Neutrophil (primary cell): ENCODE results near the gene C5orf52.

Experiments
- H3K27ac ChIP-seq: fragments of 200-600 bp; sonication (generic); 2 replicates; pipeline ENCODE4 v1.5.1; 2016; ENCODE audit warnings: mild to moderate bottlenecking, moderate library complexity
- H3K27me3 ChIP-seq: fragments of 200-600 bp; sonication (generic); 2 replicates; pipeline ENCODE4 v1.6.0; 2016; ENCODE audit warnings: mild to moderate bottlenecking
- H3K36me3 ChIP-seq: fragments of 200-600 bp; sonication (generic); 2 replicates; pipeline ENCODE4 v1.5.1; 2017
- H3K4me1 ChIP-seq, 2 experiments: fragments of 200-600 bp in 1 of 2; sonication (generic) in 1 of 2; 1 replicate in 1 of 2; 2 replicates in 1 of 2; pipeline versions ENCODE4 v1.5.1 to v1.6.1; 2013 to 2016; ENCODE audit warnings: low read depth in 1 of 2, low read length in 1 of 2, mild to moderate bottlenecking in 1 of 2, moderate library complexity in 1 of 2; ENCODE audit not compliant: control insufficient read depth in 1 of 2, insufficient read depth in 1 of 2
- H3K4me3 ChIP-seq, 2 experiments: fragments of 200-600 bp in 1 of 2; sonication (generic) in 1 of 2; 1 replicate in 1 of 2; 2 replicates in 1 of 2; pipeline ENCODE4 v1.5.1; 2013 to 2016; ENCODE audit warnings: low read depth in 1 of 2, low read length in 1 of 2, mild to moderate bottlenecking in 1 of 2, moderate library complexity in 1 of 2
- H3K9me3 ChIP-seq: fragments of 200-600 bp; sonication (generic); 2 replicates; pipeline ENCODE4 v1.5.1; 2016
- CTCF ChIP-seq: fragments of 200-600 bp; sonication (generic); IDR thresholded peaks from 2 replicates; pipeline ENCODE4 v1.5.1; 2016; ENCODE audit warnings: antibody characterized with exemption

Gene C5orf52

GRCh38 chr5:157648275-157648990 is 22.9 kb upstream of the C5orf52 start:
- H3K36me3 ChIP-seq, result no peaks in the 10 kb centered on the region
- no peak overlapping the region for H3K4me3 ChIP-seq

GRCh38 chr5:157649101-157649500 is 22.2 kb upstream of the C5orf52 start:
- Histone ChIP-seq H3K4me1 (peaks cover 4 to 13% of the 10 kb centered on the region in 2 experiments), H3K4me3 (no peak overlapping the region), H3K27me3 (peaks cover 14% of the 10 kb centered on the region), H3K36me3 (no peaks in the 10 kb centered on the region), H3K9me3 (no peaks in the 10 kb centered on the region), H3K27ac (no peak overlapping the region)
- TF ChIP-seq CTCF, result no peak

More at GRCh38 chr5:157648275-157648990, 22.9 kb upstream of the C5orf52 start:
- no peaks in the 10 kb centered on the region for H3K9me3 ChIP-seq
- no peak for TF ChIP-seq CTCF
- peaks cover 4 to 13% of the 10 kb centered on the region in 2 experiments for H3K4me1 ChIP-seq
- H3K27me3 ChIP-seq, result peaks cover 14% of the 10 kb centered on the region
- no peak overlapping the region for H3K27ac ChIP-seq

DNA sequence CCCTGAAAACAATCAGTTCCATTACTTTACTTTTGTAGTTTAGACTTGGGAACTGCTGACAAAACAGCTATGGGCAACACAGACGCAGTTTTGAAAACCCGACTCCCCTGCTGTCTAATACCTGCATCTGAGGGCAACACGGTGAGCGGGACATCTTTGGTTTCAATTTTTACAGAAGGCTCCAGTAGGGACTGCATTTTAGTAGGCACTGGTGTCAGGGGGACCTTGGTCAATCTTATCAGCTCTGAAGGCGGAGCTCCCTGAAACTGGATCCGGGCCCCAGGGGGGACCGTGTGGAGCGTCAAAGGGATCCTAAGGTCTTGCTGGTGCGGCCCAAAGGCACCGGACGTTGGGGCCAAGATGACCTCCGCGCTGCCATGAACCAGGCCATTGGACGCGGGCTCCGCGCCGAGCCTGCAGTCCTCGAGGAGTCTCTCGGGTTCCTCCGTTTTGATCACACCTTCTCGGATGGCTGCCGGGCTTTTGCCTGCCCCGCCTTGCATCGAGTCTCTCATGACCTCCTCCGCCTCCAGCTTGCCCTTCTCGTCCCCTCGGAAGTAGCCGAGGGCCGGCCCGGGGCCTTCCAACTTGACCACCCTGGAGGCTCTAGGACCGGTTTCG is 20.2 kb upstream of the C5orf52 start:
- peaks cover 4 to 13% of the 10 kb centered on the region in 2 experiments for H3K4me1 ChIP-seq
- H3K9me3 ChIP-seq, result no peaks in the 10 kb centered on the region
- H3K4me3 ChIP-seq, result peak overlapping the region; percentile 59 to 65
- H3K27ac ChIP-seq, result no peak overlapping the region
- peaks cover 14% of the 10 kb centered on the region for H3K27me3 ChIP-seq
- TF ChIP-seq CTCF, result no peak
- H3K36me3 ChIP-seq, result no peaks in the 10 kb centered on the region

DNA sequence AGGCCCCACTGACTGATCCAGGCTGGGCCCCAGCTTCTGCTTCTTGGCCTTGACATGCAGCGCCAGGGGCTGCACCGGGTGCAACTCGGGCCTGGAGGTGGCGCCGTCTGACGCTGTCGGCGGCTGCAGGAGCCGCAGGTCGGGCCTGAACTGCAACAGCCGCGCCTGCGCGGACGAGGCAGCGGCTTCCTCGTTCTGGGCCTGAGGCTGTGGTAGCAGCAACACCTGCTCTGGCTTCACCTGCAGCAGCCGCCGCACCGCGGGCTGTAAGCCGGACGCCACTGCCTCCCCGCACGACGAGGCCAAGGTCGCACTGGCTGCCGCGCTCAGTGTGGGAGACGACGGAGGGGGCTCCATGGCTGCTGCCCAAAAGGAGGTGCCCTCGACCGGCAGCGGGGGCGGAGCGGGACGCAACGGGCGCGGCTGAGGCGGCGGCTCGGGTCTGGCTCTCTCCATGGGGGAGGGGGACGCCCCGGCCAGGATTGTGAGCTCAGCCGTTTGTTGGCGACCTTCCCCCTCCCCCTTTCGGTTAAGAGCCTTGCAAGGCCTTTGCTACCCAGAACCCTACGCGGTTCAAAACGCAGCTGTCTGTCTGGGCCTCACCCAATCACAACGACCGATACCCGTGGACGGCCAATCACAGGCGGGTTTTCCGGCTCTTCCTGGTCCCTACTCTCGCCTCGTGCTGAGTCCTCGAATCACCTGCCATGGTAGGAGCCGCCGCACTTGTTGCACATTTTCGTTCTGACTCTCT is 19.5 kb upstream of the C5orf52 start:
- Histone ChIP-seq H3K9me3 (no peaks in the 10 kb centered on the region), H3K4me1 (peaks cover 4 to 13% of the 10 kb centered on the region in 2 experiments), H3K4me3 (peak overlapping the region; percentile 59 to 65), H3K27me3 (peaks cover 7% of the 10 kb centered on the region), H3K27ac (peak overlapping the region; percentile 51), H3K36me3 (no peaks in the 10 kb centered on the region)
- peak; percentile 34 for TF ChIP-seq CTCF

- Histone ChIP-seq H3K4me1 (peaks cover 4 to 13% of the 10 kb centered on the region in 2 experiments), H3K27ac (peak within 1 kb of the TSS; percentile 51), H3K9me3 (peaks cover 5% of the 10 kb centered on the region), H3K27me3 (peaks cover 6% of the 10 kb centered on the region), H3K4me3 (peak within 1 kb of the TSS; percentile 59 to 65), H3K36me3 (no peaks in the 10 kb centered on the region)
- TF ChIP-seq CTCF, result no peak
Measured at GRCh38 chr5:157652377-157652692, 19.0 kb upstream of the C5orf52 start, which contains the start of gene SOX30. TSS of gene SOX30 (minus strand) at chr5:157652438. CDS start at chr5:157652078, 360 bp downstream.
